ENCODE results near the gene KAZN.

Gene KAZN

DNA sequence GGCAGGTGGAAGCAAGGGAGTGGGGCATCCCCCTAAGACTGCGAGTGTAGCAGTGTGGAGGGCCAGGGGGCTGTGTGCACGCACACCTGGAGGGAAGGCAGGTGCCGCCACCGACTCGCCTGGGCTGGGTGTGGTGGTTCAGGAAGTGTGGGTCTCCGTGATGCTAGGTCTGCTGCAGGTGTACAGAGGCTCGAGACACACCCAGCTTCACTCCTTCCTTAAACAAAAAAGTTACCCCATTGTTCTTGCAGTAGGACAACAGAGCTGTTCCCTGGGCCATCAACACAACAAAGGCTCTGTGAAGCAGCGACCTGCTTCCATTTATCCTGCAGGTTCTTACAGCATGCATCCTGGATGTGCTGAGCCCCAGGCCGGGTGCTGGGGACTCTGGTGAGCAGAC is 454.7 kb downstream of the KAZN start:
- no peak for DNase-seq (ENCODE audit: extremely low spot score)
- ChIA-PET POLR2A (no interaction called here), CTCF (interaction anchor here (0.6 kb wide), 1 partner anchor 1493 kb away, joined by 4 read pairs; no protein-coding TSS in a partner anchor)
- TF ChIP-seq ARNT (IDR thresholded peaks at IDR 0.05) (no peak), LEF1 (IDR thresholded peaks at IDR 0.05; ENCODE audit: borderline replicate concordance) (no peak), BHLHE40 (IDR thresholded peaks at IDR 0.05; ENCODE audit: borderline replicate concordance) (no peak), TARDBP (IDR thresholded peaks at IDR 0.05) (no peak), FOXK2 (IDR thresholded peaks at IDR 0.05) (no peak)

DNA sequence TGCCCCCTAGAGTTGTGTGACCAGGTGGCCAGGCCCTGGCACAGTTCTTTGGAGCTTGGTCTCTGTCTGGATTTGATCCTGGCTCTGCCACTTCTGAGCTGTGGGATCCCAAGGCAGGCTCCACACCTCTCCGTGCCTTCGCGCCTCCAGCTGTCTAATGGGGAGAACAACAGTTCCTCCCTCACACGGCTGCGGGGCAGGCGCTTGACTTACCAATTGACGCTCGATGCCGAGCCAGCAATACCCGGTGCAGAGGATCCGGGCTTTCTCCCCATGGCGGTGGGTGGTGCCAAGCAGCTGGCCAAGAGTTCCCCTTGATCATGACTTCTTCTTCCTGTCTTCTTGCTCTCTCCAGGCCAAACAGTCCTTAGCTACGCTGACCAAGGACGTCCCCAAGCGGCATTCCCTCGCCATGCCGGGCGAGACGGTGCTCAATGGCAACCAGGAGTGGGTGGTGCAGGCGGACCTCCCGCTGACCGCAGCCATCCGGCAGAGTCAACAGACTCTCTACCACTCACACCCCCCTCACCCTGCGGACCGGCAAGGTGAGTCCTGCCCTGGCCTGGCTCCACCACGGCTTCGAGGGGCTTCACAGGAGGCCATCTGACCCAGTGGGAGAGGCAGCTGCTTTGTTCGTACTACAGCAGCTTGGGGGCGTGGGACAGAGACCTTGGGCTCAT is 457.4 kb downstream of the KAZN start:
- no peak for DNase-seq (ENCODE audit: extremely low spot score)
- TF ChIP-seq FOXK2 (IDR thresholded peaks at IDR 0.05): no peak
- TF ChIP-seq ZNF384 (IDR thresholded peaks at IDR 0.05): no peak
- no peak for TF ChIP-seq TARDBP (IDR thresholded peaks at IDR 0.05)
- no peak for TF ChIP-seq ARNT (IDR thresholded peaks at IDR 0.05)
- TF ChIP-seq BHLHE40 (IDR thresholded peaks at IDR 0.05; ENCODE audit: borderline replicate concordance): no peak
- TF ChIP-seq NFRKB (IDR thresholded peaks at IDR 0.05): no peak
- TF ChIP-seq FOXA1 (IDR thresholded peaks at IDR 0.05): no peak
- no peak for TF ChIP-seq SUZ12 (IDR thresholded peaks at IDR 0.05)
- TF ChIP-seq L3MBTL2 (conservative IDR thresholded peaks at IDR 0.05): no peak
- TF ChIP-seq CTBP1 (IDR thresholded peaks at IDR 0.05; ENCODE audit: borderline replicate concordance): no peak
- TF ChIP-seq FOXM1 (IDR thresholded peaks at IDR 0.05; ENCODE audit: borderline replicate concordance): no peak
- CTCF ChIA-PET: interaction anchor here (1.3 kb wide), 1 partner anchor 33 kb away, joined by 3 read pairs; no protein-coding TSS in a partner anchor
- POLR2A ChIA-PET: no interaction called here

DNA sequence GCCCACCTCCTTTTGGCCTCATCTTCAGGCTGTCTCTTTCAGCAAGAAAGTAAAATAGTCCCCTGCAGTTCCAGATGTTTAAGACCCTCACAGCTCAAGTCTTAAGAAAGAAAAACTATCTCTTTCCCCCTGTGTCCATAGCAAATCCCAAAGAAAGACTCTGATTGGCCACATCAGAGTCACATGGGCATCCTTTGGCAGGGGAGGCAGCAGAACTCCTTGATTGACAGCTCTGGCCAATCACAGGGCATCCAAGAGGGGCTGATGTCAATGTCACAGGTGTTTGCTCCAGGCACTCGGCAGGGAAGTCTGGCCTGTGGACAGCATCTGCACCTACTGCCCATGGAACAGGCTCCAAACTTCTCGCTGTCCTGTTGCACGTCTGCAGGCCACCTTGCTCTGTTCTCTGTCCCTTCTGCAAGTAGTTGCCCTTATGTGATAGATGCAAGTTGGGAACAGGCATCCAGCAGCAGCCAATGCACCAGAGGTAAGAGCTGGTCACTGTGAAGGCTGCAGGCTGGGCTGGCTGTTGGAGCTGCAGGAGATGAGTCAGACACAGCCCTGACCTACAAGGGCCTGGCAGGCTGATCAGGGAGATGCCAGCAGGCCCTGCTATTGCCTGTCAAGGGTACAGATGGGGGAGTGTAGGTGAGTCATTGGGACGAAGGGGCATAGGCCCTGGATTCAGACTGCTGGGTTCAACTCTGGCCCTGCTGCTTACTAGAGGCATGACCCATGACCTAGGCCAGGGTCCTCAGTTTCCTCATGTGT is 458.2 kb downstream of the KAZN start:
- ChIA-PET CTCF (interaction anchor here (0.6 kb wide), 1 partner anchor 636 kb away, joined by 5 read pairs; no protein-coding TSS in a partner anchor), POLR2A (no interaction called here)
- DNase-seq (ENCODE audit: extremely low spot score): no peak
- TF ChIP-seq FOXM1 (IDR thresholded peaks at IDR 0.05; ENCODE audit: borderline replicate concordance): no peak
- TF ChIP-seq, protein P1, sequence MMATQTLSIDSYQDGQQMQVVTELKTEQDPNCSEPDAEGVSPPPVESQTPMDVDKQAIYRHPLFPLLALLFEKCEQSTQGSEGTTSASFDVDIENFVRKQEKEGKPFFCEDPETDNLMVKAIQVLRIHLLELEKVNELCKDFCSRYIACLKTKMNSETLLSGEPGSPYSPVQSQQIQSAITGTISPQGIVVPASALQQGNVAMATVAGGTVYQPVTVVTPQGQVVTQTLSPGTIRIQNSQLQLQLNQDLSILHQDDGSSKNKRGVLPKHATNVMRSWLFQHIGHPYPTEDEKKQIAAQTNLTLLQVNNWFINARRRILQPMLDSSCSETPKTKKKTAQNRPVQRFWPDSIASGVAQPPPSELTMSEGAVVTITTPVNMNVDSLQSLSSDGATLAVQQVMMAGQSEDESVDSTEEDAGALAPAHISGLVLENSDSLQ (IDR thresholded peaks at IDR 0.05): peak; percentile 68; the same call in 1 of the 2 replicates

DNA sequence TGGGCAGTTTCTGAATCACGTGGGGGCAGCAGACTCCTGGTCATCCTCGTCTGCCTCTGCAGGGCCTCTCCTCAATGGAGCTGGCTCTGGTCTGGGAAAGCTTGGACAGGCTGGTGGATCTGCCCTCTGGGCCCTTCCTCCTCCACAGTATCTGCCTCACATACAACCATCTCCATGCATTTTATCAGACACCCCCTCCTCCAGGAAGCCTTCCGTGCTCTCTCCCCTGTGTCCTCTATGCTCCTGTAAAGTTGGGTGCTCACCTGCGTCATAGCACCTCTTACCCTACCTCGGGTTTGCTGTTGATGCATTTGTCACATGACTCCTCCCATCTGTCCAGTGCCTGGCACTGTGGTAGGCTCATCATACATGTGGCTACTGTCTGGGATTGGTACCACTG is 459.3 kb downstream of the KAZN start:
- POLR2A ChIA-PET: no interaction called here
- DNase-seq (ENCODE audit: extremely low spot score): no peak
- TF ChIP-seq ELF4 (IDR thresholded peaks at IDR 0.05) (no peak), ZNF384 (IDR thresholded peaks at IDR 0.05) (no peak), CTBP1 (IDR thresholded peaks at IDR 0.05; ENCODE audit: borderline replicate concordance) (no peak), LEF1 (IDR thresholded peaks at IDR 0.05; ENCODE audit: borderline replicate concordance) (no peak), SUZ12 (IDR thresholded peaks at IDR 0.05) (no peak), ARNT (IDR thresholded peaks at IDR 0.05) (no peak), TARDBP (IDR thresholded peaks at IDR 0.05) (no peak), FOXM1 (IDR thresholded peaks at IDR 0.05; ENCODE audit: borderline replicate concordance) (no peak), BHLHE40 (IDR thresholded peaks at IDR 0.05; ENCODE audit: borderline replicate concordance) (no peak), SP1 (IDR thresholded peaks at IDR 0.05) (no peak), NFRKB (IDR thresholded peaks at IDR 0.05) (no peak), HDGF (IDR thresholded peaks at IDR 0.05; ENCODE audit: borderline replicate concordance) (no peak)
- TF ChIP-seq, protein P1 (IDR thresholded peaks at IDR 0.05): no peak
- CTCF ChIA-PET: interaction anchor here (0.6 kb wide), 1 partner anchor 638 kb away, joined by 5 read pairs; no protein-coding TSS in a partner anchor

DNA sequence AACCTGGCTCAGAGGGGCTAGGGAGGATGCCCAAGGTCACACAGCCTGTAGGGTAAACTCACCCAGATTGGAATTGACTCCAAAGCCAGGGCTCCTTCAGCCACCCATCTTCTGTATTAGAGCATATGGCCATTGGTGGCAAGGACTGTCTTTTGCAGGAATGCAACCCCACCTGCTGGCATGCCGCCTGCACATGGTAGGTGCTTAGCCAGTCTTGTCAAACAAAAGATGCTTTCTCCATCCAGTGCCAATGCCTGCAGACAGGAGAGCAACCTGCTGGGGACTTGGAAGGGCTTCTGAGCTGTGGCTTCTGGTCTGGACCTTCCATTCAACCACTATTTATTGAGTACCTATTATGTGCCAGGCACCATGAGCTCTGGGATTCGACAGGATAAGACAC is 459.8 kb downstream of the KAZN start:
- TF ChIP-seq LEF1 (IDR thresholded peaks at IDR 0.05; ENCODE audit: borderline replicate concordance) (no peak), ELF4 (IDR thresholded peaks at IDR 0.05) (no peak), L3MBTL2 (conservative IDR thresholded peaks at IDR 0.05) (no peak), ZNF384 (IDR thresholded peaks at IDR 0.05) (no peak)
- POLR2A ChIA-PET: no interaction called here
- CTCF ChIA-PET: no interaction called here
- DNase-seq (ENCODE audit: extremely low spot score): no peak

DNA sequence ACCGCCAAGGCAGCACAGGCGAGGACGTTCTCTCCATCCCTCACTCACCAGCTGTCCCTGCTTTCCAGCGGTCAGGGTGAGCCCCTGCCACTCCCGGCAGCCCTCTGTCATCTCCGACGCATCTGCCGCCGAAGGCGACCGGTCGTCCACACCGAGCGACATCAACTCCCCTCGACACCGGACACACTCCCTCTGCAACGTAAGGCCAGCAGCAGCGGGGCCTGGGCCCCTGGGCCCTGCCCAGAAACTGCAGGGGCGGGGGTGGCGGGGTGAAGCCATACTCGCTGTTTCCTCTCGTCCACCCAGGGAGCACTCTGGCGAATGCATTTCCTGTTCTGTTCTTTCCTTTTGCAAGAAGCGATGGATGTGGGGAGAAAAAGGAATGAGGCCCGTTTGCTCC is 461.6 kb downstream of the KAZN start:
- TF ChIP-seq ZNF384 (IDR thresholded peaks at IDR 0.05) (no peak), ELF4 (IDR thresholded peaks at IDR 0.05) (no peak)
- POLR2A ChIA-PET: no interaction called here
- no peak for DNase-seq (ENCODE audit: extremely low spot score)
- CTCF ChIA-PET: no interaction called here

DNA sequence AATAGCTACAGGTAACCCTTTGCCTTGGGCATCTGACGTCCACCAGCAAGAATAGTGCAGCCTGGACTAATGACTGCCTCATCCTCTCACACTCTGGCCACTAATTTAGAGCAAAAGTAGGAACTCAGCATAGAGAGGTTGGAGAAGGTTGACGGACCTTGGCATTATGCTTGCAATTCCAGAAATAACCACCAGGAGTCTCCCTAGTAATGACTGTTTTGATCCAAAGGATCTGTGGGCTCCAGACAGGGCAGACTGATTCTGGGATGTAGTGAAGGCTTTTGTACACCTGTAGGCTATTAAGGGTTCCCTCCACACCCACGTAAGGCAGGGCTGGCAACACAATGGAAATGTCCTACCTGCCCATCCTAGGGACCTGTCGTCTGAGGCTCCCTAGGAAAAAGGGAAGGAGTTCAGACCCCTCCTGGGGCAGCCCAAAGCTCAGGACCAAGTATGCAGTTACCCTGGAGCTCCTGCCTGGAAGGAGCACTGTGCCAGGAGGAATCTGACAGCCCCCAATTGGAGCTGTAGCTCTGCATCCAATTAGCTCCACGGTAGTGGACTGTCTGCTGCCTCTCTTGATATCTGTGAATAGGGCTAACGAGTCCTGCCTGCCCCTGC is 464.1 kb downstream of the KAZN start:
- ChIA-PET CTCF (interaction anchor here (0.7 to 1.0 kb wide), 2 partner anchors 30 to 1097 kb away, joined by 3 to 4 read pairs; no protein-coding TSS in a partner anchor), POLR2A (no interaction called here)

More for the DNA sequence above, 464.1 kb downstream of the KAZN start:
- TF ChIP-seq CTBP1 (IDR thresholded peaks at IDR 0.05; ENCODE audit: borderline replicate concordance) (no peak), HDGF (IDR thresholded peaks at IDR 0.05; ENCODE audit: borderline replicate concordance) (no peak), L3MBTL2 (conservative IDR thresholded peaks at IDR 0.05) (no peak), LEF1 (IDR thresholded peaks at IDR 0.05; ENCODE audit: borderline replicate concordance) (no peak), ZNF384 (IDR thresholded peaks at IDR 0.05) (no peak), TARDBP (IDR thresholded peaks at IDR 0.05) (no peak), SP1 (IDR thresholded peaks at IDR 0.05) (no peak), NFRKB (IDR thresholded peaks at IDR 0.05) (no peak), ELF4 (IDR thresholded peaks at IDR 0.05) (no peak), FOXK2 (IDR thresholded peaks at IDR 0.05) (no peak), FOXM1 (IDR thresholded peaks at IDR 0.05; ENCODE audit: borderline replicate concordance) (no peak), SUZ12 (IDR thresholded peaks at IDR 0.05) (no peak), ARNT (IDR thresholded peaks at IDR 0.05) (no peak), FOXA1 (IDR thresholded peaks at IDR 0.05) (no peak), BHLHE40 (IDR thresholded peaks at IDR 0.05; ENCODE audit: borderline replicate concordance) (no peak)
- TF ChIP-seq, protein P1 (IDR thresholded peaks at IDR 0.05): no peak
- peak; percentile 38 for DNase-seq (ENCODE audit: extremely low spot score)

Measured in HEK293T (cell line).